RKO (cell line): Measurements from ENCODE around the gene NOL9.
"Not testable (repeated sequence)": the region's sequence is repeated elsewhere in the genome, so short reads cannot be mapped to it uniquely, and the experiment has no call there.

ENCODE experiments used
- DNase-seq: peaks from one replicate; pipeline ENCODE4 v3.0.0-alpha.2; 2016; ENCODE audit warnings: low spot score

NOL9 gene

DNA sequence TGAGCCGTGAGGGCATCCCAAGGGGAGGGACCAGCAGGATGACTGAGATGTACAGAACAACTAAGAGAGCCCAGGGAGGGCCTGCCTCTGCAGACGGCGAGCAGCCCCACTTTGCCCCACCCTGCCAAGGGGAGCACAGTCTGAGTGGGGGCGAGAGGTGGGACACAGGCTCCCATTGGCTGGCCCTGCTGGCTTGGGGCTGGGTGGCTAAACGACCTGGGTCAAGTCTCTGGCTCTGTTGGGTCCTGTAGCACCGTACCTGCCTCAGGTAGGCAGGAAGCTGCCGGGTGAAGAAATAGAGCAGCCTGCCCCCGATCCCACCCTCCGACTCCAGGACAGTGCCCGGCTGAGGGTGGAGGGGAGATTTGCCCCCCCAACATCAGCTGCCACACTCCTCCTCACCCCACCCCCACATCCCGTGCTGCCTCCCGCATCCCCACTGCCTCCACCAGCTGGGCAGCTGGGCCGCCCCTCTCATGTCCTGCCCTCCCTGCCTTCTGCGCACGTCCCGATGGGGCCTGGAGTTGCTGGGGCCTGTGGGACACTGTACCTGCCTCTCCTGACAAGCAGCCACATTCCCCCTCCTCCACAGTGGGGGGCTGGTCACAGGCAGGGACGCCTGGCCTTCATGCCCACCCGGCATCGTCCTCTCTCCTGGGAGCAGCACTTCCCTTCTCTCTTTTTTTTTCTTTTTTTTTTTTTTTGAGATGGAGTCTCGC lies 50.3 kb downstream of the NOL9 start:
- no peak for DNase-seq

- no peak for DNase-seq
Observed at GRCh38 chr1:6502000-6502891, 52.1 kb downstream of the NOL9 start.

- DNase-seq = no peak
Observed at GRCh38 chr1:6501279-6501813, 53.0 kb downstream of the NOL9 start.

DNA sequence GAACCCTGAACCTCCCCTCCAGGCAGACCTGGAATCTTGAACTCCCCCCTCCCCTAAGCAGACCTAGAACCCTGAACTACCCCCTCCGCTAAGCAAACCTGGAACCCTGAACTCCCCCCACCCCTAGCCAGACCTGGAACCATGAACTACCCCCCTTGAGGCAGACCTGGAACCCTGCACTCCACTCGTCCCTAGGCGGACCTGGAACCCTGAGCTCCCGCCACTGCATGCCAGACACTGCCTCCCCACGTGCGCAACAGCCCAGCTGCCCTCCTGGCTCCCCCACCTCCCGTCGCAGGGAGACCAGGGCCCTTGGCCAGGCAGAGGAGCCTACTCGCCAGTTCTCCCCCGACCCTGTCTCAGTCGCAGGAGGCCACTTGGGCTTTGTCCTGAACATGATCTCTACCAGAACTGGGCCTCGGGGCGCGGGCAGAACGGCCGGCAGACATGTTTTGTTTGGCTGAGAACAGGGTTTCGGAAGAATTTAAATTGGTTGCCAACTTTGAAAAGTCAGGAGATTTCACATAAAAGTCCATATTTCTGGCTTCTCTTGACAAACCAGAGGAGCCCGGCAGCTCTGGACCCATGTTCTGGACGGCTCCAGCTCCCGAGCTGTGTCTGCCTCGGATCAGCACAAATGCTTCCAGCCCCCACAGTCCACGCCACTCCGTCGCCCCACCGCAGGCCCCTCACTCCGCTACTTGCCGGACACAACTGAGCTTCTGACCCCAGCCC lies 53.6 kb downstream of the NOL9 start:
- DNase-seq = no peak

DNA sequence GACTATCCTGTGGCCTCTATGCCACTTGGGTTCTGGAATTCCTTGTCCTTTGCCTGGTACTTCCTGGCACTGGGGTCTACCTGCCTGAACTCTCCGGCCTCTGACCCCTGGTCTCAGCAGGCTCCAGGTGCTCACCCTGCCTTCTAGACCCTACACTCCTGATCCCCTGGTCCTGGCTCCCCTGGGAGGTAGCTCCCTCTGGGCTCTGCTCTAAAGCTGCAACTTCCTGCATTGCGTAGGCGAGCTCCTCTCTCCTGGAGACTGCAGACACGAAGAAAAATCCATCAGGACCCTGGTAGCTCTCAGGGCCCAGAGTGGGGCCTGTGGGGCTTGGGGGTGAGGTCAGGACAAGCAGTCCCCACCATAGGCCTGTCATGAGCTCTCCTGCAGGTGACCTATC lies 55.0 kb downstream of the NOL9 start:
- no peak for DNase-seq

DNA sequence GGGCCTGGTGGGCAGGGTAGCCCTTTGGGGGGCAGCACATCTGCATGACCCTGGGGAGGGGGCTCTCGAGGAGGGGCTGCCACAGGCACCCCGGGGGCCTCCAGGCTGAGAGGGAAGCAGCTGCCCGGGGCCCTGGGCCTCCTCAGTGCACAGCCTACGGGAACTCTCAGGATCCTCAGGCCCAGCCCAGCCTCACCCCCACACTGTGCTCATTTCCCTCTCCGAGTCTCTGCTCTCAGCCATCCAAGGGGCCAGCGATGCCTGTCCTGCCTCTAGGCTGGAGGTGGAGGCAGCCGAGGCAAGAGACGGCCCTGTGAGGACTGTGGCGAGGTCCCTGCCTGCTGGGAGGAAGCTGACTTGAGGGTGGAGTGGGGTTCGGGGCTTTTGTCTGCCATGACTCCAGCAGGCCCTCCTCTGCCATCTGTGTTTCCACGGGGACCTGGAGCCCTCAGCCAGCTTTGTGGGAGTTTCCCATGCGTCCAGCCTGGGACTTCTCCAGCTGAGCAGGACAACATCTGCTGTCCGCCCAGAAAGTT lies 55.7 kb downstream of the NOL9 start:
- DNase-seq = no peak

- DNase-seq = no peak
Observed at GRCh38 chr1:6497867-6498575, 56.3 kb downstream of the NOL9 start.

- peak; percentile 53 for DNase-seq
Observed at GRCh38 chr1:6497215-6497866, 57.0 kb downstream of the NOL9 start.

- DNase-seq = no peak
Observed at GRCh38 chr1:6496890-6497214, 57.5 kb downstream of the NOL9 start.

GRCh38 chr1:6496365-6496721 lies 58.0 kb downstream of the NOL9 start:
- no peak for DNase-seq

DNA sequence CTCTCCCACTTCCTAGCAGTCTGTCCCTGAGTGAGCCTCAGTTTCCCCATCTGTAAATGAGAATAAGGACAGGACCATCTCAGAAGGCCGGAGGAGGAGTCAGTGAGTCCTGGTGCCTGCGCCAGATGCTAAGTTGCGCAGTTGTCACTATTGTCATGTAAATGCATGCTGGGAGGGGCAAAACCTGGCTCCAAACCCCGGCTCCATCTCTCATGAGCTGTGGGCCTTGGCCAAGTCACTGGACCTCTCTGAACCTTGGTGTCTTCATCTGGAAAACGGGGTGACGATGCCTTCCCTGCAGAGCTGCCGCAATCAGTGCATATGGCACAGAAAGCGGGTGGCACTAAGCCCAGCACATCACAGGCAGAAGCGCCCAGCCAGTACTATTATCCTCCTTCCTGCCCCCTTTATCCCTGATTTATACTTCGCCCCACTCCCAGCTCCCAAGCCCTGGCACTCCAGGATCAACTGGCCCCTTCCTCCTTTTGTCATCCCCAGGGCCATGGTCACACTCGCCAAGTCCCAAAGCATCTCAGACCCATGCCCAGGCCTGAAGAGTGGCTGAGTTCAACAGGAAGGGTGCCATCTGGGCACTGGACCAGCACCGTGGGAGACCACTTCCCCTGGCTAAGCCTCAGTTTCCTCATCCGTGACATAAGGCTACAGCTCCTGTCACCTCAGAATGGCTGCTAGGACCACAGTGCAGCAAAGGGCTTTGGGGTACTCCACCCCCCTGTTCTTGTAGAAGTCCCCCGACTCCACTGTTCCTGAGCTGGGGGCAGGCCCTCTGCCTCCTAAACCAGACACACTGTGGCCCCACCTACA lies 58.6 kb downstream of the NOL9 start:
- no peak for DNase-seq

DNA sequence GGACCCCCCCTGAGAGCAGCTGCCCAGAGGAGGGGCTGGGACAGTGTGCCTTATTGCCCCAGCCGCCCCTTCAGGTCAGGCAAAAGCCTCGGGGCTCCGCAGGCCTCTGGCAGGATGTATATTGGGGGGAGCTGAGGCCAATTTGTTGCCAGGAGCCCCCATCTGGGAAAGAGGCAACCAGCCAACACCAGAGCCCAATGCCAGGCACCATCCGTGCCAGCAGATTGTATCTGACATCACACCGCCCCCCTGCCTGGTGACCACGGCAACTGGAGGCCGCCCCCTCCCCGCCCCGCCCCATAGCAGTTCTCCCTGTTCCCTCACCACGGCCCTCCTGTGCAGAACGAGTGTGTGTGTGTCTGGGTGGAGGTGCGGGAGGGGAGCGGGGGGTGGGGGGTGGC lies 59.3 kb downstream of the NOL9 start:
- no peak for DNase-seq

- no peak for DNase-seq
Observed at GRCh38 chr1:6494627-6495026, 59.7 kb downstream of the NOL9 start.

DNA sequence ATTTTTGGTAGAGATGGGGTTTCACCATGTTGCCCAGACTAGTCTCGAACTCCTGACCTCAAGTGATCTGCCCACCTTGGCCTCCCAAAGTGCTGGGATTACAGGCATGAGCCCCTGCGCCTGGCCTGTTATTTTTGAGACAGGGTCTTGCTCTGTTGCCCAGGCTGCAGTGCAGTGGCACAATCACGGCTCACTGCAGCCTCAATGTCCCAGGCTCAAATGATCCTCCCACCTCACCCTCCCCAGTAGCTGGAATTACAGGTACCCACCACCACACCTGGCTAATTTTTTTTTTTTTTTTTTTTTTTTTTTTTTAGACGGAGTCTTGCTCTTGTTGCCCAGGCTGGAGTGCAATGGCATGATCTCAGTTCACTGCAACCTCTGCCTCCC lies 60.5 kb downstream of the NOL9 start:
- DNase-seq = not testable (repeated sequence)

GRCh38 chr1:6491966-6492365 lies 62.3 kb downstream of the NOL9 start:
- no peak for DNase-seq

- DNase-seq = peak; percentile 92
Observed at GRCh38 chr1:6491480-6491962, 62.8 kb downstream of the NOL9 start, which contains the start of gene PLEKHG5. Gene PLEKHG5 (minus strand): TSS chr1:6491667. CDS start chr1:6477571, 14,096 bp downstream.

DNA sequence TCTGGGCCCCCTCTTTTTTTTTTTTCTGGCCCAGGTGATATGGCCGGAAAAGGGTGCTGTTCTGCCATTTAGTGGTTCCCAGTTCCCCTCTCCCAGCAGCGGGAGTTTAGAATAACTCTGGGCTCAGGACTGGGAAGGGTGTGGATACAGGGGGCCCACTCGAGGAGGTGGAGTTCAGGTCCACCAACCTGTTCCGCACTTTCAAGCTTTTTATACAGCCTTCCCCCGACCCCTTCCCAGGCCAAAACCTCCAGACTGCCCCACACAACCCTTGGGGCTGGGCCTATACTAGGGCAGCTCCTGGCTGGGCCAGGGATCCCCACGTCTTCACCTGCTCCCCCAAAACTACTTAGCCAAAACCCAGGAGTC lies 63.2 kb downstream of the NOL9 start:
- no peak for DNase-seq

DNA sequence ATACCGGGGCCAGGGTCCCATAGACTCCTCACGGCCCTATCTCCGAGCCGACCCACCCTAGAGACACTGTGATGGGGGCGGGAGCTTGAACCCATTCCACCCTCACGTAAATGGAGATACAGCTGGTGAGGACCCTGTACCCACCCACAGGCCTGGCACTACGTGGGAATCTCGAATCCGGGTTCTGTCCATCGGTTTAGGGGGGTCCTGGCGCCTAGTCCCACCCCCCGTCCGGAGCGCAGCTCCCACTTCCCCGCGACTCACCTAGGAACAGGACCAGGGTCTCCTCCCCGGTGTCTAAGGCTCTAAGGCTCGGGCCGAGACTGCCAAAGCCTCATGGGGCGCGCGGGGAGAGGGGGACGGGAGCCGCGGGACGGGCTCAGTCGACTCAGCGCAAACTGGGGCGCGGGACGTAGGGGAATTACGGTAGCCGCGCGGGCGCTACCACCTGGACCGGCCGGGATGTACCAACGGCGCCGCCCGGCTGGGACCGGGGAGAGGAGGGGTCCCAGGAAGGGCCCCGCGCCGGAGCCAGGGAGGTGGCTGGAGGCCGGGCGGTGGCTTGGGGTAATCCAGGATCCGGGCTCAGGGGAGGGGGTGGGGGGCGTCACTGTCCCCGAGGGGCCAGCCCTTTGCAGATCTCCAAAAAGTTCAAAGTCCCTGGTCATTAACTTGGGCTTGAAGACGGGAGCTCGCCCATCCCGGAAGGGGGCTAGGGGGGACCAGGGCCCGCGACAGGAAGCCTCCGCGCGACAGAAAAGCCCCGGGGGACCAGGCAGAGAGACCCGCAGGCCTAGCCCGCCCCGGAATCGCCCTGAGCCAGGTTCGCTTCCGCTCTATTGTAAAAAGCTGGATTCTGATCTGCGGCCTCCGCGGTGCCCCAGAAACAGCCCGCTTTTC lies 63.9 kb downstream of the NOL9 start:
- DNase-seq = peak; percentile 86

DNA sequence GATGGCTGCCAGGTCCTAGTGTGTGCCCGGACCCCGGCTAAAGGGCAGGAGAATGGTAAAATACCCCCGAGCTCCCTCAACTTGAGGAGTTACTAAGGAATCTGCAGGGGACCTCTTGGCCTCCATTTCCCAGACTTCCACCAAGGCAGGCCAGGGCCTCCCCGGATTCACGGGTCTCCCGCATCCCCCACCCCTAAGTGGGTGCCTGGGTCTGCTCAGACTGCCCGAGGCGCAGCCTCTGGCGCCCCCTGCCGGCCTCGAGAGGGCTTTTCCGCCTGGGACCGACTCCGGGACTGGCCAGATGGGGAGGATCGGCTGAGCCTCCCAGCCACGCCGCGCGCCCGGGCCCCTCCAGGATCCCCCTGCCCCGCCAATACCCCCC lies 64.5 kb downstream of the NOL9 start:
- DNase-seq = peak; percentile 87
